Right kidney (tissue), 1 donor: ENCODE data around the gene TEX29.

ENCODE experiments used
- DNase-seq: peaks from one replicate; pipeline ENCODE4 v3.0.0-alpha.2; 2016

TEX29 gene

DNA sequence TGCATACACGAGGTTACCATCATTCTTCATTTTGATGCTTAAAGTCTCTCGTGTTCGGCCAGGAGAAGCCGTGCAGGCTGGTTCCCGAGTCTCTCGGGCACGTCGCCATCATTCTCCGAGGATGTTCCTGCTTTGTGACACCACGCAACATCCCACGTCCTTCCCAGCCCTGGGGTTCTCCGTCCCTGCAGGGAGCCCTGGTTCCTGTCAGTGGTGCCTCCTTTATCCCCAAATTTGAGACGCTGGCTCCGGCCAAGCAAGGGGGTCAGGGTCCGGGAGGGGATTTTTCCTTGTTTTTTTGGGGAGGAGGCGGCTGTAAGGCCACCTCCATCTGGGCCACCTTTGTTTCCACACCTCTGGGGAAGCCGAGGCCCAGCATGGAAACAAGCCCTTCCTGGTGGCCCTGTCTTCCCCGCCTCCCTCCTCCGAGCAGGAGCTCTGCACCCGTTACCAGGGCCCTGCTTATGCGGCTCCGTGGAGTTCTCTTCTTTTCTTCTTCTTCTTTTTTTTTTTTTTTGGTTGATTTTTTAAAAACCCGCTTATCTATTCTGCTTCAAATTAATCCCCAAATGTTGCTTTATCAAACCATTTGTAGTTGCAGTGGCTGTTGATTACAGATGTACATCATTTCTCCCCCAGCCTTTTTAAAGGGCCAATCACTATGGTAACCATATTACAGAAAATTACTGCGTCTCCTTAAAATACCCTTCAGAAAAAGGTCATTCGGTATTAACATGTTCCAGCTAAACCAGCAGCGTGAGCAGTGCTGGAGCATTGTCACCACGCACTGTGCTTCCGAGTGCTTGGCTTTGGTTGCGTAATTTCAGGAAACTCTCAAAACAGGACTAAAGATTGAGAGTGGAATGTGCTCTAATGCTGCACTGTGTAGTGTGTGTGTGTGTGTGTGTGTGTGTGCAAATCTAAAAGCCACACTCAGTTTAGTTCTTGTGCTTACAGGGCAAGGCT lies 50.4 kb downstream of the TEX29 start:
- no peak for DNase-seq

GRCh38 chr13:111371720-111372119 lies 51.3 kb downstream of the TEX29 start:
- no peak for DNase-seq

DNA sequence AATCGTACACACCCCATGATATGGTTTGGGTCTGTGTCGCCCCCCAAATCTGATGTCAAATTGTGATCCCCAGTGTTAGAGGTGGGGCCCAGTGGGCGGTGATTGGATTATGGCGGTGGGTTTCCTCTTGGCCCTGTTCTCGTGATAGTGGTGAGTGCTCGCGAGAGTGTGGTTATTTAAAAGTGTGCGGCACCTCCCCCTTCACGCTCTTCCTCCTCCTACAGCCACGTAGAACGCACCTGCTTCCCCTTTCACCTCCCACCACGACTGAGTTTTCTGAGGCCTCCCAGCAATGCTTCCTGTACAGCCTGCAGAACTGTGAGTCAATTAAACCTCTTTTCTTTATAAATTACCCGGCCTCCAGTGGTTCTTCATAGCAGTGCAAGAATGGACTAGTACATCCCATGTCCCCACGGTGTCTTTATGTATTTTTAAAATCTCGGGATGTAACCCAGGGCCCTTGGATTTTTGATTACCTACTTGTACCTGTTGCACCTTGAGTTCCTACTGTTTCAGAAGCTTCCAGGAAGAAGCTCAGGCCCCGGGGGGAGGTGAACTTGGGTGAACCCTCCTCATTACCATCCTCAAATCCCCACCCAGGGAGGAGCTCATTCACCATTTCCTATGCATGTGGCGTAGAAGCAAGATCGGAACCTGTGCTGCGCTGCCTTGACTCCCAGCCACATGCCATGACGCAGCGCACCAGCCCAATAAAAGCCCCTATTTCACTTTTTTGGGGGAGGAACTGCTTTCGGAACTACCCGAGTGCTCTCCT lies 52.4 kb downstream of the TEX29 start:
- no peak for DNase-seq

- DNase-seq: no peak
Observed at GRCh38 chr13:111373486-111373885, 53.0 kb downstream of the TEX29 start.

GRCh38 chr13:111380431-111380830 lies 60.0 kb downstream of the TEX29 start:
- DNase-seq: no peak

GRCh38 chr13:111382411-111382810 lies 62.0 kb downstream of the TEX29 start:
- DNase-seq: no peak

DNA sequence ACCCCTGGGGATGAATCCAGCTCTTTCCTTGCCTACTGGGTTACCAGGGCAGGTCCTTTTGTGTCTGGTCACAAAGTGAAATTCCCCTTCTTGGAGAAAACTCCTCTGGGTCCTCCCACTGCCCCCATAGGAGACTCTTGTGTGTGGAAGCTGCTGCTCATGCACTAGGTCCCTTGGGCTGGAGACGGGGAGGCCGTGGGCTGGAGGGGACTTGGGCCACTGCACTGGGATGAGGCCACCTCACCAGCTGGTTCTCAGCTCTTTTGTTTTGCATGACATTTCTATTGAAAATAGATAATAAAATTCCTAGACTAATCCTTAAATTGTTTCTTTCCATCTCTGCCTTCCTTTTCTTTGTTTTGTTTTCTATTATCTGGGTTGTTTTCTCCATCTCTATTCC lies 62.4 kb downstream of the TEX29 start:
- no peak for DNase-seq

DNA sequence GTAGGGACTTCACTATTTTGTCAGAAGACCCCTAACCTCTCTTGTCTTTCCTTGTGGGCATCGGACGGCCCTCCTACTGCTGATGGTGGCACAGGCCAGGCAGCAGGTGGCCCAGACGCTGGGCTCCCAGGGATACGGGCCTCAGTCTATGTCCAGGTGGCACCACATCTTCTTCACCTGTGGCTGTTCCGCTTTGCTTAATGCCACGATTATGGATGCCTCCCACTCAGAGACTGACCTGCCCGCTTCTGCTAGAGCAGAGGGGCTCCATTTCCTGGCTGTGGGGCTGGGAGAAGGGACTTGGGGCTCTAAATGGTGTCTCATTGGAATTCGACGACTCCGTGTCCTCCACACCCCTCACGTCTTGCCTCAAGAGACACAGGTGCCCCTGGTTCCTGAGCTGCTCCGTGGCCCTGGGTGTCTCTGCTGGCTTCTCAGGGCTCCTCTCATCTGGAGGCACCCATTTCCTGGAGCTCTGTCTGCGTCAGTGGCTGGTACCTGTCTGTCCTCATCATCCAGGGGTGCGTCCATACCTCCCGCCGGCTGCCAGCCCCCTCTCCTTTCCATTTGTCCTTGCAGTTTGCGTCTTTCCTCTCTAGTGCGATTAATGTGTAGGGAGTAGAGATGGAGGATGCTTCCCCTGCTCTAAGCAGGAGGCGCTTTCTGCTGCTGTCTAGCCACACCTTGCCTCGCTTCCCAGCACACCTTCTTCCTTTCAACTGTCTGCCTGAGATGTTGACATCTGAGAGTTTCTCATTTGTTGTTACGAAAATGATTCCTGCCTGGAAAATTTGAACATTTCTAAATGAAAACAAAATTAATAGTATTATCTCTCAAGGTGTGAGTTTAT lies 63.4 kb downstream of the TEX29 start:
- DNase-seq: no peak

DNA sequence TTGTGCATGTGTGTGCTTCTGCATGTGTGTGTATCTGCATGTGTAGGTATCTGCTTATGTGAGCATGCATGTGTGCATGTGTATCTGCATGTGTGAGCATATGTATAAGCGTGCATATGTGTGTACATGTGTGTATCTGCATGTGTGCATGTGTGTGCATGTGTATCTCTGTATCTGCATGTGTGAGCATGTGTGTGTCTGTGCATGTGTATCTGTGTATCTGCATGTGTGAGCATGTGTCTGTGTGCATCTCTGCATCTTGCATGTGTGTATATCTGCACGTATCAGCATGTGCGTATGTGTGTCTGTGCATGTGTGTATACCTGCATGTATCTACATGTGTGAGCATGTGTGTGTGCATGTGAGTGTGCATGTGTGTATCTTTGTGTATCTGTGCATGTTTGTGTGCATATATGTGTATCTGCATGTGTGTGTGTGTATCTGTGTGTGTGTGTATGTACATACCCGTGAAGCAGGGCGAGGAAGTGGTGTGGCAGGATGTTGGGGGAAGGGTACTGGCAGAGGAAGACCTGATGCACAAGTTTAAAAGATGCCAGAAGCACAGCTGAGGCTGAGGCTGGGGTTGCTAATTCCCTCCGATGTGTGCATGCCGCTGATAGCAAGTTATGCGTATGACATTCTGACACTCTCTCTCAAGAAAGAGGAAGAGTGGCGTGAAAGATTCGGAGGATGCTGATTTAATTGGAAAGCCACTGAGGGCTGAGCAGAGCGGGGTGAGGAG lies 64.2 kb downstream of the TEX29 start:
- DNase-seq: no peak

DNA sequence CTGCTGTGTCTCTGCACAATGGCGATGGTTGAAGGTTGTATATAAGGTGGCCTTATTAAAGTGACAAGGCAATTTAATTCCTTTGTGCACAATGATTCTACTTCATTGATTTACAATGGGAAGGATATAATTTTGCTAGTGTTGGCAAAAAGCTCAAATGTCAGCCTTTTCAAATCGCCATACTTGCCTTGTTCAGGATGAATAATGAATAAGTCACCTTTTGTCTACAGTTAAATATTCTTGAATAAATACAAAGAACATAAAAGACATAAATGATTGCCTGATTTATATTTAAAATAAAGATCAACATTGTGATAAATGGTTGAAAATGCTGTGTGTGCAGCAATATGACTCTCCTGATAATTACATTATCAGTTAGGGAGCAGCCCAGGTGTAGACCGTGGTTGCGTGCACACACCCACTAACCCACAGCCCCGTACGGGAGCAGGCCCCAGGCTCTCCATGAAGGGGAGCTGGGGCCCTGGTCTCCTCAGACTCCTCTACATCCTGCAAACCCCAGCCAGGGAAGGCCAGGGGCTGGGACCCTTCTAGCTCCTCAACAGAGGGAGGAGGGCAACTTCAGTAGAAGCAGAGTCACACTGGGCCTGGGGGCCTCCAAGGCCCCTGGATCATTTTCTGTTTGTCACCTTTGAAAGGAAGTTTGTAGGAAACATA lies 64.9 kb downstream of the TEX29 start:
- no peak for DNase-seq

- no peak for DNase-seq
Observed at GRCh38 chr13:111387026-111387871, 66.8 kb downstream of the TEX29 start.

DNA sequence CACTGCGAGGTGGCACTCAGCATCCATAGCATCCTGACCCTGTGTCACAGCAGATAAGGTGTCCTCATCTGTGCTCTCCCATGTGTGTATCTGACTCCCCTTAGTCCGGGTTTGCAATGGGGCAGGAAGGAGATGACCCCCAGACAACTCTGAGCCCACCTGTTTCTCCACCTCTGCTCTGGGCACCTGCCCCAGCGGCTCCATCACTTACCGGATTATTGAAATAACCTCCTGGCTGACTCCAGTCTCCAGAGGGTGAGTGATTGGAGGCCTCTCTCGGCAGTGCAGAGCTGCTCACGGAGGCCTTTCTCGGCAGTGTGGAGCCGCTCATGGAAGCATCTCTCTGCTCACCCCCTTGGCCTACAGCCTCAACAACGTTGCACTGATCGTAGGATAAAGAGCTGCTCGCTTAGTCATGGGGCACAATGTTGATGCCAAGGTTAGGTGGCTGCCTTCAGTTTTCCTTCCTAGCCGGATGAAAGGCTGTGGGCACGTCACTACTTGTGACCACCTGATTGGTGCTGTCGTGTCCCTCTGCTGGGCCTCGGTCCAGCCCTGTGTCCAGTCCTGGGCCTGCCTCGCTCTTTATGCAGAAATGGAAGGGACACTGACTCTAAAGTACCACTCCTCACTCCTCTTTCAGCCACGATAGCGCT lies 67.6 kb downstream of the TEX29 start:
- no peak for DNase-seq

DNA sequence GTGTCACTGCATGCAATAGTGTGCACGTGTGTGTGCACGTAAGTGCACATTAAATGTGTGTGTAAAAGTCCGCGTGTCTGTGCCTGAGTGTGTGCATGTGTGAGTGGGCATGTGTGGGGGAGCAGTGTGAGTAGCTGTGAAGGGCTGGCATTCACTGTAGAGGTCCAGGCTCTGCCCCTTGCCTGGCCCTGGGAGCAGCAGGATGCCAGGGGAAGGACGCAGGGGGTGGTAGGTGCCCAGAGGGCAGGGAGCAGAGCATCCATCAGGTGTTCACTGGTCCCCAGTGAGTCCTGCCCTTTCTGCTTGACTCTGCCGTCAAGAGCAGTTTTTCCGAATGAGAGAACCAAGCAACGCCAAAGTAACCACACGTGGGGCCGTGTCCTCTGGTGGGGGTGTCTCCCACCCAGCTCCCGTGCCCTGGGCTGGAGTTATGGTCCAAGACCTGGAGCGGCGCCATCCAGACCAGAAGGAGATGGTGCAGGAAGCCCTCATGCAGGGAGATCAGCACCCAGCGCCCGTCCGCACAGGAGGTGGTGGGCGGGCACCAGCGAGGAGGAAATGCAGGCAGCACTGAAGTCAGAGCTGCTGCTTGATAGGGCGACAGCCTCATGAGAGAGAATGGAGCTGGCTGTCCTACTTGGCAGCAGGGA lies 68.5 kb downstream of the TEX29 start:
- DNase-seq: no peak

- DNase-seq: no peak
Observed at GRCh38 chr13:111389621-111390521, 69.4 kb downstream of the TEX29 start.

GRCh38 chr13:111390522-111391270 lies 70.3 kb downstream of the TEX29 start:
- no peak for DNase-seq

DNA sequence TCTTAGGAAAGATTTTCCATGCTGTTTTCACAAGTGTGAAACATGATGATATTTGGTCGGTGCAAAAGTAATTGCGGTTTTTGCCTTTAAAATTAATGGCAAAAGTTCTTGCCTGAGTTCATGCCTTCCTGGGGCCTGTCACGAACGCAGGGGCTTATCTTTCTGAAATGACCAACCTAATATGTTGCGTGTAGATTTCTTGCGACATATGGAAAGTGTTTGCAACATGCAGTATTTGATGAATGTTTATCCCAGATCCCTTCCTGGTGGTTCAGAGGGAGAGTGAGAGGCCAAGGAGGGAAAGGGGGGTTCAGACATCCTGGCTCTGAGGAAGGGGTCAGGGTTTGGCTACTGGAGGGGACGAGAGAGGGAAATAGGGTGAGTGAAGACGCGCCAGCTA lies 72.0 kb downstream of the TEX29 start:
- no peak for DNase-seq

GRCh38 chr13:111393221-111393790 lies 72.9 kb downstream of the TEX29 start:
- no peak for DNase-seq
